K562 (cell line): ENCODE data around the gene RNASEH1. TPM values are rescaled to one million over a fixed set of nuclear protein-coding genes. Genes with fewer than 3 reads are reported as not detected.

ENCODE experiments used
- C11orf30 ChIP-seq: fragments of 450-650 bp; IDR thresholded peaks from 2 replicates; pipeline ENCODE4 v1.6.1; 2016; ENCODE audit warnings: low read depth, mild to moderate bottlenecking
- CXXC5 ChIP-seq: fragments of 250-450 bp; sonication (Bioruptor Pico); IDR thresholded peaks from 2 replicates; pipeline ENCODE4 v1.8.0; 2022; ENCODE audit warnings: inconsistent platforms, mild to moderate bottlenecking, moderate library complexity
- KLF10 ChIP-seq: fragments of 250-450 bp; sonication (Bioruptor Pico); IDR thresholded peaks from 2 replicates; pipeline ENCODE4 v1.6.1; 2021; ENCODE audit warnings: matching md5 sums
- MTA3 ChIP-seq: fragments of 450-650 bp; formaldehyde crosslinking; IDR thresholded peaks from 2 replicates; pipeline ENCODE4 v1.6.1; 2017; ENCODE audit warnings: mild to moderate bottlenecking, borderline replicate concordance
- NR2C1 ChIP-seq, 2 experiments: fragments of 450-650 bp; IDR thresholded peaks; 2 replicates each; pipeline ENCODE4 v1.6.1; 2017; ENCODE audit warnings: mild to moderate bottlenecking in 2 of 2, antibody characterized with exemption in 1 of 2, inconsistent platforms in 1 of 2, missing compliant biosample characterization in 1 of 2, missing genetic modification characterization in 1 of 2
- ZNF589 ChIP-seq: fragments of 200-800 bp; sonication (Bioruptor generic); IDR thresholded peaks from 2 replicates; pipeline ENCODE4 v1.6.1; 2016; ENCODE audit warnings: low read depth, missing genetic modification characterization, missing compliant biosample characterization
- polyA plus RNA-seq, 8 experiments: library from polyadenylated mRNA; depleted of rRNA in 4 of 8; stranded (reverse) in 5 of 8; unstranded in 3 of 8; fragments of >200 nt; fragmentation: Nextera tagmentation in 2 of 8; fragmentation: Illumina TruSeq in 1 of 8; extraction: Ambion mirVana in 2 of 8; extraction: Trizol in 1 of 8; gene quantifications; 2 replicates each; pipeline versions ENCODE4 v1.2.1 to v1.2.3, GENCODE V29; 2011 to 2014; ENCODE audit warnings: inconsistent platforms in 1 of 8, missing spikeins in 1 of 8
- total RNA-seq, 7 experiments: library from RNA; depleted of rRNA in 6 of 7; stranded (reverse); fragments of >200 nt in 6 of 7; fragmentation: Illumina TruSeq in 2 of 7; extraction: Trizol in 2 of 7; gene quantifications; 2 replicates each; pipeline versions ENCODE4 v1.2.1 to v1.2.3, GENCODE V29; 2011 to 2021; ENCODE audit warnings: low replicate concordance in 1 of 7
- TF ChIP-seq, protein P1 (sequence below), 2 experiments: fragments of 450-650 bp in 1 of 2; sonication (generic) in 1 of 2; formaldehyde crosslinking in 1 of 2; IDR thresholded peaks; 2 replicates each; pipeline versions ENCODE4 v1.7.1 to v1.9.0; 2016 to 2022; ENCODE audit warnings: inconsistent platforms in 1 of 2, mild to moderate bottlenecking in 1 of 2, missing genetic modification reagents in 1 of 2
- TF ChIP-seq, protein P2 (sequence below): fragments of 250-450 bp; sonication (Bioruptor Pico); IDR thresholded peaks from 2 replicates; pipeline ENCODE4 v1.8.0; 2022; ENCODE audit warnings: moderate library complexity, mild to moderate bottlenecking, inconsistent platforms

The RNASEH1 gene
- total and polyA plus RNA-seq, 9 of the 15 experiments (the other 6 are each of a cell fraction or from before 2014, with no cell fraction given) = 25.7 to 47.5 (median 42.8) TPM

DNA sequence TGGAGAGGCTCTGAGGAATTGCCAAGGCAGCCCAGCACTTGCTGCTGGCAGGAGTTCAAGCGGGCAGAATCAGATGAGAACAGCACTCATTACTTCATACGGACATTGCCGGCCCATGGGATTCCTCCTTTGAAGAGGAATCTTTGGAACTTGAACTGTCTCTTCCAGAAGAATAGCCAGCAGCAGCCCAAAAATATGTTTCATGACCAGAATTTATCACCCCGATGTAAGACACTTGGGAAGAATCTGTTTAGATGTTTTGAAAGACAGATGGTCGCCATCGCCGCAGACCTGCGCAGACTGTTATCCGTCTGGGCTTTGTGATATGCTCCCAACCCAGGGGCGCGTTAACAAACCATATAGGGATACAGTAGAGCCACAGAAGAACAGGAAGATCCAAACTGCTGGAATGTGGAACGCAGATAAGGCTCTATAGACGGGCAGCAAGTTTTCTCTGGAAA lies 35.1 kb downstream of the RNASEH1 start (continued):
- TF ChIP-seq, protein P1, sequence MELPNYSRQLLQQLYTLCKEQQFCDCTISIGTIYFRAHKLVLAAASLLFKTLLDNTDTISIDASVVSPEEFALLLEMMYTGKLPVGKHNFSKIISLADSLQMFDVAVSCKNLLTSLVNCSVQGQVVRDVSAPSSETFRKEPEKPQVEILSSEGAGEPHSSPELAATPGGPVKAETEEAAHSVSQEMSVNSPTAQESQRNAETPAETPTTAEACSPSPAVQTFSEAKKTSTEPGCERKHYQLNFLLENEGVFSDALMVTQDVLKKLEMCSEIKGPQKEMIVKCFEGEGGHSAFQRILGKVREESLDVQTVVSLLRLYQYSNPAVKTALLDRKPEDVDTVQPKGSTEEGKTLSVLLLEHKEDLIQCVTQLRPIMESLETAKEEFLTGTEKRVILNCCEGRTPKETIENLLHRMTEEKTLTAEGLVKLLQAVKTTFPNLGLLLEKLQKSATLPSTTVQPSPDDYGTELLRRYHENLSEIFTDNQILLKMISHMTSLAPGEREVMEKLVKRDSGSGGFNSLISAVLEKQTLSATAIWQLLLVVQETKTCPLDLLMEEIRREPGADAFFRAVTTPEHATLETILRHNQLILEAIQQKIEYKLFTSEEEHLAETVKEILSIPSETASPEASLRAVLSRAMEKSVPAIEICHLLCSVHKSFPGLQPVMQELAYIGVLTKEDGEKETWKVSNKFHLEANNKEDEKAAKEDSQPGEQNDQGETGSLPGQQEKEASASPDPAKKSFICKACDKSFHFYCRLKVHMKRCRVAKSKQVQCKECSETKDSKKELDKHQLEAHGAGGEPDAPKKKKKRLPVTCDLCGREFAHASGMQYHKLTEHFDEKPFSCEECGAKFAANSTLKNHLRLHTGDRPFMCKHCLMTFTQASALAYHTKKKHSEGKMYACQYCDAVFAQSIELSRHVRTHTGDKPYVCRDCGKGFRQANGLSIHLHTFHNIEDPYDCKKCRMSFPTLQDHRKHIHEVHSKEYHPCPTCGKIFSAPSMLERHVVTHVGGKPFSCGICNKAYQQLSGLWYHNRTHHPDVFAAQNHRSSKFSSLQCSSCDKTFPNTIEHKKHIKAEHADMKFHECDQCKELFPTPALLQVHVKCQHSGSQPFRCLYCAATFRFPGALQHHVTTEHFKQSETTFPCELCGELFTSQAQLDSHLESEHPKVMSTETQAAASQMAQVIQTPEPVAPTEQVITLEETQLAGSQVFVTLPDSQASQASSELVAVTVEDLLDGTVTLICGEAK (IDR thresholded peaks at IDR 0.05) = no peak
- TF ChIP-seq, protein P1 (CRISPR knock-in tag; IDR thresholded peaks at IDR 0.05) = no peak
- no peak for TF ChIP-seq MTA3
- TF ChIP-seq CXXC5 (CRISPR knock-in tag) = peak; percentile 35; the same call in 1 of the 2 replicates
- no peak for TF ChIP-seq ZNF589
- TF ChIP-seq, protein P2, sequence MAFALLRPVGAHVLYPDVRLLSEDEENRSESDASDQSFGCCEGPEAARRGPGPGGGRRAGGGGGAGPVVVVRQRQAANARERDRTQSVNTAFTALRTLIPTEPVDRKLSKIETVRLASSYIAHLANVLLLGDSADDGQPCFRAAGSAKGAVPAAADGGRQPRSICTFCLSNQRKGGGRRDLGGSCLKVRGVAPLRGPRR (CRISPR knock-in tag) = no peak
- no peak for TF ChIP-seq KLF10
- no peak for TF ChIP-seq NR2C1 (IDR thresholded peaks at IDR 0.05)
- TF ChIP-seq NR2C1 (tag; IDR thresholded peaks at IDR 0.05) = no peak
- no peak for TF ChIP-seq C11orf30
